NK-92 treated with Interleukin-12 subunit alpha and Interleukin-12 subunit beta, amount 100 ng/mL, for 24 hours (cell line): ENCODE results near the gene ADRA2A.

Experiments
- DNase-seq: peaks from one replicate; lab custom pipeline; 2025; lab: John Stamatoyannopoulos, UW

ADRA2A gene

DNA sequence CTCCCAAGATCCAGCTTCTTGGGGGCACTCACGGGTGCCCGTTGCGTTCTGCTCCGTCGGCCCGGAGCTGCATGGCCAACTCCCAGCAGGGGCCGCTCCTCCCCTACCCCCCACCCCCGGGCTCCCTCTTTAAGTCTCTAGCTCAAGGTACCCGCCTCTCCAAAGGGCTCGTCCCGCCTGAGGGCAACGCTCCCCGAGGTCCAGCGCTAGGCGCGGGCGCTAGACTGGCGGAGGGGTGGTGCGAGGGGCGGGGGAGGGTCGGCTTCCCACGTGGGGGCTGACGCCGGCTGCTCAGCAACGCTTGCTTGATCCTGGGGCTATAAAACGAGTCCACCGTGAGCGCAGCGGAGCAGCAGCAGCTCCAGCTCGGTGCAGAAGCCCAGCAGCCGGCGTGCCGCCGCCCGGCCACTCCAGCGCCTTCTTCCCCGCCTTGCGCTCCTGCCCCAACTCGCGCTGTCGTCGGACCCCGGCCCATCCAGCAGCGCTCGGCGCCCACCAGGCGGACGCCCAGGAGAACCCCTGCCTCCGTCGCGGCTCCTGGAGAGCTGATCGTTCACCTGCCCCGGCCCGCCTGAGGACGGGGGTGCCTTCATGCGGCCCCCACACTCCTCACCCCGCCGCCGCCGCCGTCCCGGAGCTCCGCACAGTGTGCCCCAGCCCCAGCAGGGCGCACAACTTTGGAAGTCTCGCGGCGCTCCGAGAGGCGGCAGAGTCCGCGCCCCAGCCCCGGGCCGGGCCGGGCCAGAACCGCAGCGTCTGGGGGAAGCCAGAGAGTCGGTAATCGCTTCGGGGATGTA is at the start of gene ADRA2A:
ADRA2A (plus strand) TSS at position 348 of the 797 bp plus-strand sequence. CDS start 968 bp downstream, outside the sequence.
- DNase-seq, result no peak

GRCh38 chr10:111030042-111030750 is 46.6 kb upstream of the ADRA2A start:
- no peak for DNase-seq

GRCh38 chr10:111034598-111035310 is 42.1 kb upstream of the ADRA2A start:
- DNase-seq, result no peak

DNA sequence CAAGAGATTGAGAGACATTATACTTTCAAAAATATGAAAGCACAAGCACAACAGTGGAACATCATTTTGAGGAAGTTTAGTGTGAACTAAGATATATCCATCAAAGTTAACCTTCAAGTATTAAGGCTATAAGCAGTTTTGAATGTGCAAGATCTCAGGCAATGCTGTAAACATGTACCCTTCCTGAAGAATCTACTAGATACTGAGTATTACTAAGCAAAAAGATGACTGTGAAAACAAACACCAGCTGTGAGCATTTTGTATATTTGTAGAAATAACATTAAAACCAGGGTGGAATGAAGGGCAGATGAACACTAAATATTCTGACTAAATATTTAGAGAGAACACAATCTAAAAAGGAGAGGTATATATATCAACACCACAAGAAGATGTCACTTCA is 41.3 kb upstream of the ADRA2A start:
- DNase-seq, result no peak

GRCh38 chr10:111037858-111038257 is 39.0 kb upstream of the ADRA2A start:
- no peak for DNase-seq

- DNase-seq, result no peak
Observed at GRCh38 chr10:111039522-111039921, 37.3 kb upstream of the ADRA2A start.

- no peak for DNase-seq
Observed at GRCh38 chr10:111057006-111057405, 19.8 kb upstream of the ADRA2A start.

- DNase-seq, result no peak
Observed at GRCh38 chr10:111063471-111063870, 13.4 kb upstream of the ADRA2A start.

DNA sequence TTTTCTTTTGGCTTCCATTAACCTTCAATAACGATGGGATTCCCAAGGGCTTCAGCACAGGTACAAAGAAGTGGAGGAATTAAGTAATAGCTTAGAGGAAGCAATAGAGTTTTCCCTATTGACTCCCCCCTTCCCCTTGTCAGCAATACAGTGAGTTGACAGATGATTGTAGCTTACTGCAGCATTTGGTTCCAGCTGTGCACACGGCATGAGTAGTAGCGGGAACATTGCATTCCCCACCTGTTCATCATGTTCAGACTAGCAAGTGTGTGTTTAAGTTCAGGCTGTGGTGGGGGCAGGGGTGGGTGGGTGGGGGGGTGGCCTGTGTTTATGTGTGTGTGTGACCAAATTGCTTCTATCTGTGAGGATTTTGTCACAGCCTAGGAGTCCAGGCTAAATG is 4.6 kb upstream of the ADRA2A start:
- DNase-seq, result no peak

DNA sequence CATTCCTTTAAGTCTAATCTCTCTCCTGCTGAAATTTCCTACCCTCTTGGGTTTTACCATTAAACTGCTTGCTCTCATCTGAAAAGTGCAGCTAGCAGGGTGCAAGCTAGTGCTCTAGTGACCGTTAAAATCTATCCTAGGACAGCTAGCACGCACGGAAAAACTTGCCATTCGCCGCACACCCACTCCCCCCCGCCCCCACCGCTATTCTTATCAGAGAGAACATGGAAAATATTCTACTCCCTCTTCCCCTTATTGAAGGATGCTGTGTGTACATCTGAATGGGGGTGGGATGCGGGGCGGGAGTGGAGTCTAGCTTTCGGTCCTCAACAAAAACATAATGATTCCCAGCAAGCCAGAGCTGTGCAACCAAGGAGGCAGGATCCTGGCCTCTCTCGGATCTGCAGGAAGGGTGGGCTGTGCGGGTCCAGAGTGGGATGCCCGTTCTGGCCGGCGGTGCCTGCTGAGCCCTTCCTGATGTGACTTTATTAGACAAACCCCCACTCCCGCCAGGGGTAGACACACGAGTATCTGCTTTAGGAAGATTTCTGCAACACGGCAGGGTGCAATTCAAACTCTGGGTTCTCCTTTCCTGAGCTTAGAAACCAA is 1.1 kb upstream of the ADRA2A start:
- no peak for DNase-seq

- DNase-seq, result no peak
Observed at GRCh38 chr10:111076191-111076681, 593 bp upstream of the ADRA2A start.

DNA sequence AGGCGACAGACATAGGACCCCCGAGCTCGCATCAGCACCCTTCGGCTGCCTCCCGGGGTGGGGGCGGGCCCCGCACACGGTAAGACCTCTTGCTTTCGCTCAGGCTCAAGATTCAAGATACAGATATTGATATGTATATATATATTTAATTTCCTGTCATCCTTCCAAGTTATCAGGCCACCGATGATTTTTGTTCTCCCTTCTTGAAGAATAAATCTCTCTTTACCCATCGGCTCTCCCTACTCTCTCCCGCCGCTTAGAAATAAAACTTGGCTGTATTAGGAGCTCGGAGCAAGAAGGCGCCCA is 603 bp downstream of the ADRA2A start:
- no peak for DNase-seq

DNA sequence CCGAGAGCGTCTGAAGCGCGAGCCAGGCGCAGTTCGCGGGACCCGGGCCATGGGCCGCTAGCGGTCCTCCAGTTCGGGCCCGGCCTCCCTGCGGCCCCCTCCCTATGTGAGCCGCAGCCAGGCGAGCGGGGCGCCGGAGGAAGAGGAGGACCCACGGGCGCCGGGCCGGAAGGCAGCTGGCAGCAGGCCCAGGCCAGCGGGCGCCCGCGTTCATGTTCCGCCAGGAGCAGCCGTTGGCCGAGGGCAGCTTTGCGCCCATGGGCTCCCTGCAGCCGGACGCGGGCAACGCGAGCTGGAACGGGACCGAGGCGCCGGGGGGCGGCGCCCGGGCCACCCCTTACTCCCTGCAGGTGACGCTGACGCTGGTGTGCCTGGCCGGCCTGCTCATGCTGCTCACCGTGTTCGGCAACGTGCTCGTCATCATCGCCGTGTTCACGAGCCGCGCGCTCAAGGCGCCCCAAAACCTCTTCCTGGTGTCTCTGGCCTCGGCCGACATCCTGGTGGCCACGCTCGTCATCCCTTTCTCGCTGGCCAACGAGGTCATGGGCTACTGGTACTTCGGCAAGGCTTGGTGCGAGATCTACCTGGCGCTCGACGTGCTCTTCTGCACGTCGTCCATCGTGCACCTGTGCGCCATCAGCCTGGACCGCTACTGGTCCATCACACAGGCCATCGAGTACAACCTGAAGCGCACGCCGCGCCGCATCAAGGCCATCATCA is 1.1 kb downstream of the ADRA2A start:
- no peak for DNase-seq

- DNase-seq, result no peak
Observed at GRCh38 chr10:111078505-111079185, 1.8 kb downstream of the ADRA2A start.

GRCh38 chr10:111079241-111079760 is 2.5 kb downstream of the ADRA2A start:
- DNase-seq, result no peak

GRCh38 chr10:111079781-111080180 is 3.0 kb downstream of the ADRA2A start:
- no peak for DNase-seq

DNA sequence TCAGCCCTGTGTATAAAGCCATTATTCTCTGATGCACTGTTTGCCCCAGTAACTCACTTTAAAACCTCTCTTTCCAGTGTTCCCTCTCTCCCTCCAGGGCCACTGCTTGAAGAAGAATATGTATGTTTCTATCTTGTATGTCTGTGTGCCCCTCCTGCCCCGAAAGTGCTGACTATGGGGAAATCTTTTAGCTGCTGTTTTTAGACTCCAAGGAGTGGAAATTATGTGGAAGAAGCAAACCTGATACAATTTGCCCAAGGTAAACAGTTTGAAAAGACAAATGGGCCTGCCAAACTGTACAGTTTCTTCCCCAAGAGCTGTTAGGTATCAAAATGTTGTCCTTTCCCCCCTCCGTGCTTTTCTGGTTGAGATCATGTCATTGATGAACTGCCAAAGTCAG is 3.4 kb downstream of the ADRA2A start:
- DNase-seq, result no peak

GRCh38 chr10:111081595-111081994 is 4.8 kb downstream of the ADRA2A start:
- DNase-seq, result no peak

DNA sequence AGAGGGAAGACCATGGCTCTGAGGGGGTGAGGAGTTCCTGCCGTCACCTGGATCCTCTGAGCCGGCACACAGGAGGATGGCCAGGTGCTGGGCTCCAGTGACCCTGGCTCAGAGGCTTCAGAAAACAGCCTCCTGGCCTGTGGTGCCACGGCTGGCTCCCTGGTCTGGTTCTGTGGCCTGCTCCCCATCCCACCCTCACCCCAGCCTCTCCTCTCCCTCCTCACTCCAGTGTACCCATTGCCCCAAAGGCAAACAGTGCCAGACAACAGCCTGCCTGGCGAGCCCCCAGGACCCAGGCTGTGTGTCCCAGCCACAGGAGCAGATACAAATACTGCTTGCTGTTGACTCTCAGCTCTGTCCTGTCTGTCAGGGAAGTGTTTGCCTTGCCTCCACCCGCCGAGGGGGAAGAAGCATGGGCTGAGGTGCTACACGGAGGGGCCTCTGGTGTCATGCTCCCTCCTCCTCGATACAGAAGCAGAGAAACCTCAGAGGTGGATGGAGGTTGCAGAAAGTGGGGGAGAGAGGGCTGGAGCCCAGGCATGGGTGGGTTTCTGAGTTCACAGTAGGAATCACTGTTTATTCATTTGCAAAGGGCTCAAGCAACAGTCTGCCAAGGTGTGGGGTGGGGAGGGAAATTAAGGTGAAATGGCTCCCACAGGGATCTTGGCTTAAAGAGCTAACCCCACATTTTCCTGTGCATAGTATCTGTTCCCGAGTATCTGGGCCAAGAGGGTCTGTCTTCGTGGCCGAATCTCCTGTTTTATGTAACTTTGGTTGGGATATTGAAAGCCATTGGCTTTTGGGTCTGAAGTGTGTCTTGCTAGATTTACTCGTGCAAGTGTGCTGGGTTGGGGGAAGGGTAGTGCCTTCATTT is 5.5 kb downstream of the ADRA2A start:
- DNase-seq, result no peak
